HCEC 1CT (cell line): Measurements from ENCODE around the gene POMP.
"Not testable (repeated sequence)": the region's sequence is repeated elsewhere in the genome, so short reads cannot be mapped to it uniquely, and the experiment has no call there.

ENCODE experiments used
- DNase-seq: peaks from one replicate; pipeline ENCODE4 v3.0.0-alpha.2; 2017

The POMP gene

GRCh38 chr13:28638756-28639155, 20.2 kb upstream of the POMP start:
- DNase-seq, result no peak

DNA sequence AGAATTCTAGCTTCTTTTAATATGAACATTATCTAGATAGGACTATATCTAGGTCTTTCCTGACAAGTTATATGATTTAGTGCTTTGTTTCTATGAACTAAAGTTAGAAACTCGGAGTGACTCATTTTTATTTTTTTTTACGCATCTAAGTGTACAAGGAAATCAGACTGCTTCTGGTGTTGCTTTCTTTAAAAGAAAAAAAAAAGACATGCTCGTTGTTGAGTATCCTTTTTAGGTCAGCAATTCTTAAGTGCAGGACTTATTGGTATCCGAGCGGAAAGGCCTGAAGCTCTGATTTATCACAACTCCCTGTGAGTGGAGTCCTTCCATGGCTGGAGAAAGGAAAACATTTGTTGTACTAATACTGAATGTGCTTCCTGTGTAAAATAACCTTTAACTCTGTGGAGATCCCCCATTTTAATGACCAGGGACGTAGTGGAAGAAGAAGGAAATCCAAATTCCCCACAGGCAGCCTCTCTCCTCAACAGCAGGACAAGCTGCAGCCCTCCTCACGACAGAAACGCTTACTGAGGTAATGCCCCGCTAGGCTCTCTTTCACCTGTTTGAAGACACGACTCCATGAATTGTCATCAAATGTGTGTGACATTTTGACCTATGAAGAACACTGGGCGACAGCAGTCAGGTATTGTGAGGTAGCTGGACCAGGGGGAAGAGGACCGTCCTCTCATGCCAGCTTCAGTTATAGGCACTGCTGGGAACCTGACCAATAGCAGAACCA, 17.9 kb upstream of the POMP start:
- DNase-seq, result no peak

DNA sequence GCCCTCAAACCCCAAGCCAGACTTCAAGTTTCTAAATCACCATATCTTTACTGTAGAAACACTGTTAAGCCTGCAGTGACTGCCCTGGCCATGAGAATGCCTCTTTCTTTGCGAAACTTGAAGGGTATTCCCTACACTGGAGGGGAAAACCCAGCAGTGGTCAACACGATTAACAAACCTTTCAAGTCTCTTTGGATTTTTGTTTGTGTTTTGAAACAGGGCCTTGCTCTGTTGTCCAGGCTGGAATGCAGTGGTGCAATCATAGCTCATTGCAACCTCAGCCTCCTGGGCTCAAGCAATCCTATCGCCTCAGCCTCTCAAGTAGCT, 17.4 kb upstream of the POMP start:
- DNase-seq, result no peak

DNA sequence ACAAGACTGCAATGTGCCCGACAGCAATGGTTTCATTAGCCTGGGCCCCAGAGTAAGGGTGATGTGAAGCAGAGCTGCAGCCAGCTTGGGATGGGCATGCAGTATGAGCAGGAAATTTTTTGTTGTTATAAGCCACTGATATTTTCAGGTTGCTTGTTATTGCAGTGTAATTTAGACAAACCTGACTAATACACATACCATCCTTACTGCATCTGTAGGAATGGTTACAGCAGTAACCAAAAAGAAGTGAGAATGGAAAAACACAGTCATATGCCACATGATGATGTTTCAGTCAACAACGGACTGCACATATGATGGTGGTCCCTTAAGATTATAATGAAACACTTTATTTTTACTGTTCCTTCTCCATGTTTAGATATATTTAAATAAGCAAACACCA, 8.6 kb upstream of the POMP start:
- DNase-seq, result no peak

DNA sequence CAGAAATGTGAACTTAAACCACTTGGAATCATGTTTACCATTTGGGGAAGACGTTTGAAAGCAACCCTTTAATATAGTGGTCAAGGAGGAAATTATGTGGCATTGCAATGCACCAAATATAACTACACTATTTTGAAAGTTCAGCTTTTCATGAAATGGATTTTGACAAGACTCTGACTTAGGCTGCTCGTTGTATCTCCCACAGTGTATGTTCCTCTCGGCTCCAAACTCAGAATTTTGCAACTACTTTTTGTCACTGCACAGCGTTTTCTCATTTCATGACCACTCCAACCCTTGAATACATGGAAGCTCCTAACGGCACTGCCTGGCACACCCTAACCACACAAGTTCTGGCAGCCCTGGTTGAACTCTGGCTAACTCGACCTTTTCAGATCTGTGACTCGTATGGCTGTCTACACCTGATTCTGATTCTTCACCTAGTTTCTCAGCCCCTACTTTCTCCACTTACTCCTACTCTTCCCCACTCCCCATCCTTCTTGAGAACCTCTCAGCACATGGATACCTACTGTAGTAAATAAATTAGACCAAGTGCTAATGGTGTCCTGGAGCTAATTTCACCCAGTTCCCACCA, 7.0 kb upstream of the POMP start:
- DNase-seq, result no peak

- DNase-seq, result no peak
These were observed 5.8 kb upstream of the POMP start for GRCh38 chr13:28653111-28653510.

DNA sequence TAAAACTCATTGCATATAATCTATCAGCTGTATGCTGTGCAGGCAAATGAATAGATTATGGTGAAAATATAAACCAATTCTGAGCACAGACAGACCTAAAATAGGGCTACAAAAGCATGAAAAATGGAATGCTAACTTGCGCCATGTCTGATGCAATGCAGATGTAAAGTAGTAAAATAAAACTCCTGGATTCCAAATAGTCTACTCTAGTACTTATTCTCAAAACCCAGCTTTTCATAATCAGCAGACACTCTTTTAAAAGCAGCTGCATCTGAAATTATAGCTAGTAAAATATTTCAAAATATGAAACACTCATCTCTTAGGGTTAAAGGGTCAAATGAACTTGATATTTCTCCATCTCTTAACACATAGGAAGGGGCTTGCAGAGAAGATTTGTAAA, 4.7 kb upstream of the POMP start:
- DNase-seq, result no peak

GRCh38 chr13:28655561-28655960, 3.4 kb upstream of the POMP start:
- DNase-seq, result peak; percentile 61

DNA sequence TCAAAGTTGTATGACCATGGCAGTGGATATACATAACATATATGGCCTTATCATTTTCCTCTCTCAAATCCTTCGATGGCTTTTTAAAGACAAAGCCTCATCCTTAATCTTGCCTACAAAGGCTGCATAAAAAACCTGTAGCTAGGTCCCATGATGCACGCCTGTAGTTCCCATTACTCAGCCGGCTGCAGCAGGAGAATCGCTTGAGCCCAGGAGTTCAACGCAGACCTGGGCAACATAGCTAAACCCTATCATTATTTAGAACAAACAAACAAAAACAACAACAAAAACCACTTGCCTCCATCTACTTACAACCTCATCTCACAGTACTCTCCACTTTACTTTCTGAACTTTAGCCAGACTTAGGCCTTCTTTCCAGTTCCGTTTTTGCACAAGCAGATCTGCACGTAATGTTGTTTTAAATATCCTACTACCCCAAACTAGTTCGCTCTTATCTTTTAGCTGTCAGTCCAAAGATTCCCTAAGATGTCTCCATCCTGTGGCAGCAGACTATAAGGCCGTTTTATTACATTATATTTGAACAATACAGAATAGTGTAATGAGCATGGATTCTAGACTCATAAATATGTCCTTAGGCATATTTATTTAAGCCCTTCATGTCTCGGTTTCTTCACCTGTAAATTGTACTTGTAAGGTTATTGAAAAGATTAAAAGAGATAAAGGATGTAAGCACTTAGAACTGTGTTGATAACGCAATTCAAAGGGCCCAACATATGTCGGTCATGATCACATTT, 969 bp upstream of the POMP start:
- DNase-seq, result no peak

- DNase-seq, result no peak
These were observed 463 bp upstream of the POMP start for GRCh38 chr13:28658539-28658795.

DNA sequence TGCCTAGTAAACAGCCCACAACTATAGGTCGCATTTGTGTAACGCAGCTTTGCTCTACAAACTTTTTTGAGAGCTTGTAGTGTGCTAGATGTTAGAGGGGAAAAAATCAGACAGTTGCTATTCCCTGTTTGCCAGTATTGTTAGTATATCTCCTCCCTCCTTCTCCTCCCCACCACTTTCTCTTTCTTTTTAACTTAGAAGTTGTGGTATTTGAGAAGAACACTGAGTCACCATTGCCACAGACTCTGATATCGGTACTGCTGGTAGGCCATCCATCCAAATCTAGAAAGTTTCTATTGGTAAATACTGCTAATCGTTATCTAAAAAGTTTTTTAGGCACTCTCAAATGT, 666 bp downstream of the POMP start:
- peak; percentile 48 for DNase-seq

DNA sequence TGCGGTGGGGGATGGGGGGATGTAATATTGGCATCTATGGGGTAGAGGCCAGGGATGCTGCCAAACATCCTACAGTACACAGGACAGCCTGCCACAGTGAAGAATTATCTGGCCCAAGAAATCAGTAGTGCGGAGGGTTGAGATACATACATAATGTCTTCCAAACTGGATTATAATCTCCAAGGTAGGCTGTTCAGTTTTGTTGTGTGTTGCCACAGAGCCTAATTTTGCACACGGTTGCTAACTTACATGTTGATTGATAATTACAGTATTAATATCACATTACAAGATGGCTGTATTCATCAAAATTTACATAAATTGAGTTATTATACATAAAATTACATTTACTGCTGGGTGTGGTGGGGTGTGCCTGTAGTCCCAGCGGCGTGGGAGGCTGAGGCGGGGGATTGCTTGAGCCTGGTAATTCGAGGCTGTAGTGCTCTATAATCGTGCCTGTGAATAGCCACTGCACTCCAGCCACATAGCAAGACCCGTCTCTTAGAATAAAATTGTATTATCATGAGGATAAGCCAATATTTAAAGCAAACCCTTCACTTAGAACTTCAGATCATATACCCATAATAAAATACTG, 8.1 kb downstream of the POMP start:
- no peak for DNase-seq

GRCh38 chr13:28671126-28671792, 12.3 kb downstream of the POMP start:
- no peak for DNase-seq

GRCh38 chr13:28678809-28679208, 19.9 kb downstream of the POMP start:
- DNase-seq, result no peak

GRCh38 chr13:28679628-28680027, 20.7 kb downstream of the POMP start:
- DNase-seq, result peak; percentile 44

GRCh38 chr13:28680541-28680940, 21.6 kb downstream of the POMP start:
- DNase-seq, result no peak

GRCh38 chr13:28683169-28683568, 24.2 kb downstream of the POMP start:
- DNase-seq, result not testable (repeated sequence)

DNA sequence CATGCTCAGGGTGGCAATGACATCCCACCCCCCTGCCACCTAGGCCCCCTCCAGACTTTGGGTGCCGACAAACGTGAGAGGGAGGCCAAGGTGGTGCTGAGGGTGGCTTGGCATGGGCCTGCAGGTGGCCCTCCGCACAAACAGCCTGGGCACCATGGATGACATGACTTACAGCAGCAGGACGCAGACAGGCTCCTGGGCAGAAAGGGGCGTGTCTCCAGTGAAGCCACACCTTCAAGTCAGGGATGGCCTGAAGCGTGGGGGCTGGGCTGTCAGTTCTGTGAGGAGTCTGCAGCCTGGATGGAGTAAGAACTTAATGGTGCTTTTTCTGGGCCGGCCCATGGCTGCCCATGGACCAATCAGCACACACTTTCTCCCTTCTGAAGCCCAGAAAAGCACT, 25.3 kb downstream of the POMP start:
- no peak for DNase-seq

DNA sequence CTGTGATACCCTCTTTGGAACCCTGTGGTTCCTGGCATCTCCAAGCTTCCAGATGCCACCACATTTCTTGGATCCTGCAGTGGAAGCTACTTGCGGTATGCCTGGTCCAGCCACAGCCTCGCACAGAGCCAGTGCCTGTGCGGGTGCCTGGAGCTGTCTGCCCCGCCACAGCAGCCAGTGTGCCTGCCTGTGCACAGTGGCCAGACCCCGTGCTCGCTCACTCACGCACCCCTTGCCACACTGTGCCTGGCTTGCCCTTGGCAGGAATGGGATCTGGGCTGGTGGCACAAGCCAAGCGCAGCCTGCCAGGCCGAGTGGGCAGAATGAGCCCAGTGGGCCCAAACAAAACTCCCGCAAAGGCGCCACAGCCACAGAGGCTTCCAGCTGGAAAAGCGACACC, 26.2 kb downstream of the POMP start:
- DNase-seq, result no peak

DNA sequence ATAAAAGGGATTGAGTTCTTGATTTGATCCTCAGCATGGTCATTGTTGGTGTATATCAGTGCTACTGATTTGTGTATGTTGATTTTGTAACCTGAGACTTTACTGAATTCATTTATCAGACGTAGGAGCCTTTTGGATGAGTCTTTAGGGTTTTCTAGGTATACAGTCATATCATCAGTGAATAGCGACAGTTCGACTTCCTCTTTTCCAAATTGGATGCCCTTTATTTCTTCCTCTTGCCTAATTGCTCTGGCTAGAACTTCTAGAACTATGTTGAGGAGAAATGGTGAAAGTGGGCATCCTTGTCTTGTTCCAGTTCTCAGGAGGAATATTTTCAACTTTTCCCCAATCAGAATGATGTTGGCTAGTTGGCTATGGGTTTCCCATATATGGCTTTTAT, 27.0 kb downstream of the POMP start:
- DNase-seq, result no peak

GRCh38 chr13:28693605-28694491, 34.9 kb downstream of the POMP start:
- DNase-seq, result peak; percentile 35

DNA sequence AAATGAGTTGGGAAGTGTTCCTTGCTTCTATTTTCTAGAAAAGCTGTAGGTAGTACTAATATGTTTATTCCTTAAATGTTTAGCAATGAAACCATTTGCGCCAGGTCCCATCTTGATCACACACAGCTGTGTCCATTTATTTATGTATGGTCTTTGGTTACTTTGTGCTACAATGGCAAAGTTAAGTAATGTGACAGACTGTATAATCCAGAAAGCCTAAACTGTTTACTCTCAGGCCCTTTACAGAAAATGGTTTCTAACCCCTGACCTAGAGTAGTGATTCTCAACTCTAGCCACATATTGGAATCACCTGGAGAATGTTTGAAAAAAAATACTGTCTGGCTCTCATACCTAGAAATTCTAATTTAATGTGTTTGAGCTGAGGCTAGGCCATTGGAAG, 38.5 kb downstream of the POMP start:
- no peak for DNase-seq

GRCh38 chr13:28699246-28699645, 40.3 kb downstream of the POMP start:
- no peak for DNase-seq
